ENCODE data around the gene GTF3A.
"Not testable (repeated sequence)": the region's sequence is repeated elsewhere in the genome, so short reads cannot be mapped to it uniquely, and the experiment has no call there.

Gene GTF3A

DNA sequence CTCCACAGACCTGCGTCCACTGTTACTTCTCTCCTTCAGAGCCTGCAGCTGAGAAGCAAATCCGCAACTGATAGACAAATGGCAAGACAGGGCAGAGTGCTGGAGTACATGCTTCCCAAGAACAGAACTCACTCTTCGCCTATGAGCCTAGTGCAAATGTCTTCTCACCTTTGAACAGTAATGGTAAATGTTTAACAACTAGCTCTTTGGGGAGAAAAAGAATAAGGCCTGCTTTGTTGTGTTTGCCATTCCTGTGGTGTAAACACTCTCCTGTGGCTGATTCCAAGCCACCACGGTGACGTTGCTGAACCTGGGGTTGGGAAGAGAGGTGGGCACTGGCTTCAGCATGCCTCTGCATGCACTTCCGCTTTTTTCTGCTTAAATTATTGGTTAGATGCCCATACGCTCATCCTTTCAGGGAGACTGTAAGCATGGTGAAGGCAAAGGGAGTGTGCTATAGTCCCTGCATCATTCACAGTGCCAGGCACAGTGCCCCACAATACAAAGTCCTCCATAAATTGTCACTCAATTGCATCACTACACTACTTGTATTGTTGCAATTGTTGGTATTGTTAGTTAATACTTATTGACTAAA is 28.1 kb upstream of the GTF3A start:
- Histone ChIP-seq H3K36me3 (ENCODE audit: low read depth) (no peaks in the 10 kb centered on the region), H3K27ac (ENCODE audit: poor library complexity, severe bottlenecking) (no peak overlapping the region), H3K4me1 (ENCODE audit: insufficient read depth, poor library complexity, severe bottlenecking) (no peaks in the 10 kb centered on the region), H3K27me3 (ENCODE audit: insufficient read depth, poor library complexity, severe bottlenecking) (no peaks in the 10 kb centered on the region), H3K9me3 (ENCODE audit: severe bottlenecking) (no peaks in the 10 kb centered on the region), H3K4me3 (ENCODE audit: severe bottlenecking) (no peak overlapping the region)
- no peak for ATAC-seq (ENCODE audit: low read depth)
- DNase-seq (ENCODE audit: low spot score) = no peak
- TF ChIP-seq, protein P1, sequence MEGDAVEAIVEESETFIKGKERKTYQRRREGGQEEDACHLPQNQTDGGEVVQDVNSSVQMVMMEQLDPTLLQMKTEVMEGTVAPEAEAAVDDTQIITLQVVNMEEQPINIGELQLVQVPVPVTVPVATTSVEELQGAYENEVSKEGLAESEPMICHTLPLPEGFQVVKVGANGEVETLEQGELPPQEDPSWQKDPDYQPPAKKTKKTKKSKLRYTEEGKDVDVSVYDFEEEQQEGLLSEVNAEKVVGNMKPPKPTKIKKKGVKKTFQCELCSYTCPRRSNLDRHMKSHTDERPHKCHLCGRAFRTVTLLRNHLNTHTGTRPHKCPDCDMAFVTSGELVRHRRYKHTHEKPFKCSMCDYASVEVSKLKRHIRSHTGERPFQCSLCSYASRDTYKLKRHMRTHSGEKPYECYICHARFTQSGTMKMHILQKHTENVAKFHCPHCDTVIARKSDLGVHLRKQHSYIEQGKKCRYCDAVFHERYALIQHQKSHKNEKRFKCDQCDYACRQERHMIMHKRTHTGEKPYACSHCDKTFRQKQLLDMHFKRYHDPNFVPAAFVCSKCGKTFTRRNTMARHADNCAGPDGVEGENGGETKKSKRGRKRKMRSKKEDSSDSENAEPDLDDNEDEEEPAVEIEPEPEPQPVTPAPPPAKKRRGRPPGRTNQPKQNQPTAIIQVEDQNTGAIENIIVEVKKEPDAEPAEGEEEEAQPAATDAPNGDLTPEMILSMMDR (IDR thresholded peaks at IDR 0.05; ENCODE audit: poor library complexity, severe bottlenecking) = no peak

GRCh38 chr13:27398360-27398759 is 26.1 kb upstream of the GTF3A start:
- no peak for ATAC-seq (ENCODE audit: low read depth)
- Histone ChIP-seq H3K27ac (ENCODE audit: poor library complexity, severe bottlenecking) (no peak overlapping the region), H3K4me1 (ENCODE audit: insufficient read depth, poor library complexity, severe bottlenecking) (no peaks in the 10 kb centered on the region), H3K36me3 (ENCODE audit: low read depth) (no peaks in the 10 kb centered on the region), H3K4me3 (ENCODE audit: severe bottlenecking) (no peak overlapping the region), H3K27me3 (ENCODE audit: insufficient read depth, poor library complexity, severe bottlenecking) (no peaks in the 10 kb centered on the region), H3K9me3 (ENCODE audit: severe bottlenecking) (no peaks in the 10 kb centered on the region)
- DNase-seq (ENCODE audit: low spot score) = no peak
- TF ChIP-seq, protein P1 (IDR thresholded peaks at IDR 0.05; ENCODE audit: poor library complexity, severe bottlenecking) = no peak

GRCh38 chr13:27400405-27400804 is 24.0 kb upstream of the GTF3A start:
- H3K9me3 ChIP-seq (ENCODE audit: severe bottlenecking); H3K4me3 ChIP-seq (ENCODE audit: severe bottlenecking); H3K4me1 ChIP-seq (ENCODE audit: insufficient read depth, poor library complexity, severe bottlenecking); ATAC-seq (ENCODE audit: low read depth); H3K27ac ChIP-seq (ENCODE audit: poor library complexity, severe bottlenecking); H3K27me3 ChIP-seq (ENCODE audit: insufficient read depth, poor library complexity, severe bottlenecking); H3K36me3 ChIP-seq (ENCODE audit: low read depth); DNase-seq (ENCODE audit: low spot score): not testable (repeated sequence)

DNA sequence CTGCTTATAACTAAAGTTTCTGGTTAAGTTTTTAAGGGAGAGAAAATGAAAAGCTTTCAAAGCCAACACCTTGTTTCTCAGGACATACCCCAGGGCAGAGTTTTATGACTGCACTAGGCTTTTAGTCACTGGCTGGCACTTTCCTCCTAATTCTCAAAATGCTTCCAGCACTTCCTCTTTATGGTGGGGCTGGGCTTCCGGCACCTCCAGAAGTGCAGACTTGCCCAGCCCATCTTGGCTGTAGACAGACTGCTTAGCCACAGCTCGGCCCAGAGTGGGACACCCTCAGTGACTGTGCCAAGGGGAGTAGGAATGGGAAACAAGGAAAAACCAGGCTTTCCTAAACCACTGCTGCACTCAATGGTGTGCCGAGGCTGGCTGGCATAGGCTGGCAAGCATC is 23.2 kb upstream of the GTF3A start:
- DNase-seq (ENCODE audit: low spot score) (no peak), ATAC-seq (ENCODE audit: low read depth) (no peak)
- Histone ChIP-seq H3K4me1 (ENCODE audit: insufficient read depth, poor library complexity, severe bottlenecking) (no peaks in the 10 kb centered on the region), H3K4me3 (ENCODE audit: severe bottlenecking) (no peak overlapping the region), H3K9me3 (ENCODE audit: severe bottlenecking) (no peaks in the 10 kb centered on the region), H3K27ac (ENCODE audit: poor library complexity, severe bottlenecking) (peak overlapping the region; percentile 22), H3K27me3 (ENCODE audit: insufficient read depth, poor library complexity, severe bottlenecking) (no peaks in the 10 kb centered on the region), H3K36me3 (ENCODE audit: low read depth) (no peaks in the 10 kb centered on the region)
- TF ChIP-seq, protein P1 (IDR thresholded peaks at IDR 0.05; ENCODE audit: poor library complexity, severe bottlenecking) = no peak

GRCh38 chr13:27403203-27403678 is 21.2 kb upstream of the GTF3A start:
- H3K9me3 ChIP-seq (ENCODE audit: severe bottlenecking) = no peaks in the 10 kb centered on the region
- H3K27me3 ChIP-seq (ENCODE audit: insufficient read depth, poor library complexity, severe bottlenecking) = no peaks in the 10 kb centered on the region
- H3K27ac ChIP-seq (ENCODE audit: poor library complexity, severe bottlenecking) = no peak overlapping the region
- no peak overlapping the region for H3K4me3 ChIP-seq (ENCODE audit: severe bottlenecking)
- H3K4me1 ChIP-seq (ENCODE audit: insufficient read depth, poor library complexity, severe bottlenecking) = no peaks in the 10 kb centered on the region
- no peak for DNase-seq (ENCODE audit: low spot score)
- TF ChIP-seq, protein P1 (IDR thresholded peaks at IDR 0.05; ENCODE audit: poor library complexity, severe bottlenecking) = no peak
- 0 out of 3 replicates have a peak, but pooled peaks have one; percentile 33 for ATAC-seq (ENCODE audit: low read depth)
- H3K36me3 ChIP-seq (ENCODE audit: low read depth) = no peaks in the 10 kb centered on the region
